A549 (cell line): Measurements from ENCODE around the gene MAZ. TPM values are rescaled to one million over a fixed set of nuclear protein-coding genes. Genes with fewer than 3 reads are reported as not detected.

ENCODE experiments used
- ATAC-seq, 2 experiments: fragments of 200-7000 bp in 1 of 2; fragments of >200 bp in 1 of 2; cut with Nextera tagmentation in 1 of 2; cut with Tn5 transposase in 1 of 2; 3 replicates each; pipeline versions ENCODE4 v1.8.0 to v1.9.1; 2018 to 2020; ENCODE audit warnings: mild to moderate bottlenecking in 1 of 2, moderate library complexity in 1 of 2
- CTCF ChIA-PET: fragments of 300-600 bp; sonication (Branson Sonifier 250); formaldehyde crosslinking; extraction: SDS; loops from one replicate; lab custom pipeline; 2021; ENCODE audit warnings: antibody characterized with exemption, inconsistent platforms; lab: Yijun Ruan, JAX
- POLR2A ChIA-PET: fragments of 350-600 bp; formaldehyde crosslinking; extraction: SDS; loops from one replicate; lab custom pipeline; 2021; ENCODE audit warnings: antibody characterized with exemption, inconsistent platforms; lab: Yijun Ruan, JAX
- DNase-seq, 2 experiments: peaks; one replicate each; pipeline versions ENCODE4 v3.0.0 to v3.0.0-alpha.2; 2011 to 2016; ENCODE audit warnings: low read depth in 1 of 2, low spot score in 1 of 2
- FAIRE-seq: peaks from 2 replicates; lab custom pipeline; 2011; peaks lifted over from hg19 to GRCh38; lab: Jason Lieb, UNC
- H3K27ac ChIP-seq, 2 experiments: fragments of >200 bp; sonication (Bioruptor Twin); formaldehyde crosslinking; 3 replicates each; pipeline ENCODE4 v1.5.1; 2016 to 2017
- H3K4me1 ChIP-seq: fragments of >200 bp; sonication (Bioruptor Twin); formaldehyde crosslinking; 3 replicates; pipeline ENCODE4 v1.6.1; 2016
- H3K4me2 ChIP-seq: fragments of >200 bp; sonication (Bioruptor Twin); formaldehyde crosslinking; 3 replicates; pipeline ENCODE4 v1.6.1; 2016
- H3K4me3 ChIP-seq: fragments of >200 bp; sonication (Bioruptor Twin); formaldehyde crosslinking; 3 replicates; pipeline ENCODE4 v1.5.1; 2016
- H3K9me3 ChIP-seq: fragments of >200 bp; sonication (Bioruptor Twin); formaldehyde crosslinking; 3 replicates; pipeline ENCODE4 v1.6.1; 2016
- CBX8 ChIP-seq: fragments of 200-600 bp; sonication (generic); IDR thresholded peaks from 2 replicates; pipeline ENCODE4 v1.6.1; 2016
- CEBPB ChIP-seq, 2 experiments: fragments of >200 bp in 1 of 2; sonication (Bioruptor Twin) in 1 of 2; formaldehyde crosslinking in 1 of 2; IDR thresholded peaks; 2 replicates each; pipeline ENCODE4 v1.6.1; 2012 to 2016
- E2F6 ChIP-seq: IDR thresholded peaks from 2 replicates; pipeline ENCODE4 v1.6.1; 2012; ENCODE audit warnings: low read depth, borderline replicate concordance
- EHMT2 ChIP-seq: fragments of 200-600 bp; sonication (generic); IDR thresholded peaks from 2 replicates; pipeline ENCODE4 v1.6.1; 2016; ENCODE audit warnings: antibody characterized with exemption, low read depth, mild to moderate bottlenecking, moderate library complexity
- EP300 ChIP-seq, 2 experiments: fragments of >200 bp; sonication (Bioruptor Twin); formaldehyde crosslinking; IDR thresholded peaks; 2 replicates in 1 of 2; 3 replicates in 1 of 2; pipeline ENCODE4 v1.6.1; 2016 to 2017
- FOXS1 ChIP-seq: fragments of 250-450 bp; sonication (Bioruptor Pico); IDR thresholded peaks from 2 replicates; pipeline ENCODE4 v1.5.0; 2020; ENCODE audit warnings: mild to moderate bottlenecking, moderate library complexity
- HDAC2 ChIP-seq: fragments of 200-600 bp; sonication (generic); IDR thresholded peaks from 2 replicates; pipeline ENCODE4 v1.6.1; 2016
- HEYL ChIP-seq: fragments of 250-450 bp; sonication (Bioruptor Pico); IDR thresholded peaks from 2 replicates; pipeline ENCODE4 v1.8.0; 2021; ENCODE audit warnings: mild to moderate bottlenecking, moderate library complexity
- HOXB13 ChIP-seq: fragments of 250-450 bp; sonication (Bioruptor Pico); IDR thresholded peaks from 2 replicates; pipeline ENCODE4 v1.5.0; 2020; ENCODE audit warnings: low read depth, mild to moderate bottlenecking, moderate library complexity
- HOXB5 ChIP-seq: fragments of 250-450 bp; sonication (Bioruptor Pico); IDR thresholded peaks from 2 replicates; pipeline ENCODE4 v1.5.0; 2020; ENCODE audit warnings: mild to moderate bottlenecking, moderate library complexity
- KDM5A ChIP-seq: fragments of 200-600 bp; sonication (generic); IDR thresholded peaks from 2 replicates; pipeline ENCODE4 v1.6.1; 2016; ENCODE audit warnings: antibody characterized with exemption, mild to moderate bottlenecking
- MAFK ChIP-seq: fragments of 450-650 bp; IDR thresholded peaks from 2 replicates; pipeline ENCODE4 v1.6.1; 2014; ENCODE audit not compliant: partially characterized antibody
- MAZ ChIP-seq: fragments of 150-350 bp; IDR thresholded peaks from 2 replicates; pipeline ENCODE4 v1.6.1; 2014; ENCODE audit warnings: antibody characterized with exemption, low read depth, low read length, borderline replicate concordance
- RARB ChIP-seq: fragments of 250-450 bp; sonication (Bioruptor Pico); IDR thresholded peaks from 2 replicates; pipeline ENCODE4 v1.8.0; 2021; ENCODE audit warnings: mild to moderate bottlenecking, moderate library complexity
- REST ChIP-seq: fragments of 200-600 bp; sonication (generic); IDR thresholded peaks from 2 replicates; pipeline ENCODE4 v1.6.1; 2016; ENCODE audit warnings: antibody characterized with exemption, mild to moderate bottlenecking, moderate library complexity
- SMC3 ChIP-seq: fragments of >200 bp; sonication (Bioruptor Twin); formaldehyde crosslinking; IDR thresholded peaks from 3 replicates; pipeline ENCODE4 v1.6.1; 2018; ENCODE audit warnings: inconsistent platforms
- SREBF2 ChIP-seq: fragments of 450-650 bp; IDR thresholded peaks from 2 replicates; pipeline ENCODE4 v1.6.1; 2014; ENCODE audit warnings: mild to moderate bottlenecking, moderate library complexity
- TP53 ChIP-seq: fragments of 250-450 bp; sonication (Bioruptor Pico); IDR thresholded peaks from 2 replicates; pipeline ENCODE4 v1.5.0; 2021; ENCODE audit warnings: mild to moderate bottlenecking, moderate library complexity
- ZC3H11A ChIP-seq: fragments of 450-650 bp; IDR thresholded peaks from 2 replicates; pipeline ENCODE4 v1.6.1; 2014; ENCODE audit warnings: antibody characterized with exemption, mild to moderate bottlenecking
- ZNF302 ChIP-seq: fragments of 250-450 bp; sonication (Bioruptor Pico); IDR thresholded peaks from 2 replicates; pipeline ENCODE4 v1.9.0; 2021; ENCODE audit warnings: inconsistent platforms, mild to moderate bottlenecking, moderate library complexity
- WGBS: methylation state at CpG from one replicate; pipeline ENCODE4 v1.1.6; 2017; ENCODE audit errors: missing lambda C conversion rate; 5-methylcytosine and 5-hydroxymethylcytosine counted together
- polyA plus RNA-seq, 4 experiments: library from polyadenylated mRNA; depleted of rRNA in 3 of 4; stranded (reverse); fragments of >200 nt; fragmentation: RNase III in 1 of 4; extraction: RNeasy Plus Mini Kit Qiagen cat#74134 plus additional on column Dnase treatment in 1 of 4; gene quantifications; 2 replicates in 3 of 4; 3 replicates in 1 of 4; pipeline ENCODE4 v1.2.3, GENCODE V29; 2011 to 2017

MAZ gene
- polyA plus RNA-seq, 2 of the 4 experiments (the other 2 are of a cell fraction), result 79.6 to 231 TPM

- ChIA-PET CTCF (interaction anchor here (0.8 to 26.2 kb wide), 3 partner anchors 11 to 40 kb away, joined by 3 to 568 read pairs (median 53); partner anchors contain the start of genes MAZ, MVP, PAGR1 and PRRT2), POLR2A (no interaction called here)
- H3K4me3 ChIP-seq, result no peak overlapping the region
- no peaks in the 10 kb centered on the region for H3K9me3 ChIP-seq
- no peak overlapping the region for H3K4me2 ChIP-seq
- no peak for DNase-seq
- 89% methylated on average over 5 of the region's 5 CpGs for whole genome bisulfite sequencing
- no peak for FAIRE-seq
- peaks cover 16% of the 10 kb centered on the region for H3K4me1 ChIP-seq
- no peak for ATAC-seq
- H3K27ac ChIP-seq, result no peak overlapping the region
- no peak for TF ChIP-seq MAZ
- no peak for TF ChIP-seq FOXS1
These were observed 31.5 kb downstream of the MAZ start for GRCh38 chr16:29837841-29838240.

GRCh38 chr16:29839822-29840221 is 33.5 kb downstream of the MAZ start:
- FAIRE-seq, result no peak
- POLR2A ChIA-PET, result interaction anchor here (0.7 kb wide), 1 partner anchor 14 kb away, joined by 6 read pairs; no protein-coding TSS in a partner anchor

GRCh38 chr16:29840240-29840639 is 33.9 kb downstream of the MAZ start:
- no peak for TF ChIP-seq EP300 (IDR thresholded peaks at IDR 0.05)
- TF ChIP-seq HOXB13 (CRISPR knock-in tag), result no peak
- TF ChIP-seq SREBF2, result no peak
- no peak for TF ChIP-seq ZNF302 (CRISPR knock-in tag)
- TF ChIP-seq SMC3, result no peak
- TF ChIP-seq EHMT2, result no peak
- no peak for TF ChIP-seq HDAC2
- TF ChIP-seq TP53 (CRISPR knock-in tag), result no peak
- no peak for TF ChIP-seq RARB (CRISPR knock-in tag)
- no peak for TF ChIP-seq CBX8
- no peak for TF ChIP-seq ZC3H11A
- no peak for TF ChIP-seq CEBPB (IDR thresholded peaks at IDR 0.05)
- 94% methylated on average over 9 of the region's 10 CpGs for WGBS
- Histone ChIP-seq H3K4me1 (peaks cover 8% of the 10 kb centered on the region), H3K9me3 (no peaks in the 10 kb centered on the region), H3K4me2 (no peak overlapping the region), H3K27ac (no peak overlapping the region), H3K4me3 (no peak overlapping the region)
- FAIRE-seq (no peak), DNase-seq (no peak), ATAC-seq (no peak)
- CTCF ChIA-PET, result interaction anchor here (1.1 to 26.2 kb wide), 3 partner anchors 8 to 165 kb away, joined by 3 to 568 read pairs (median 53); partner anchors contain the start of genes MAZ, MVP, PAGR1 and PRRT2
- POLR2A ChIA-PET, result interaction anchor here (0.7 kb wide), 1 partner anchor 15 kb away, joined by 6 read pairs; no protein-coding TSS in a partner anchor

More at GRCh38 chr16:29839822-29840221, 33.5 kb downstream of the MAZ start:
- H3K27ac ChIP-seq, result no peak overlapping the region
- H3K4me3 ChIP-seq, result no peak overlapping the region
- ATAC-seq (no peak), DNase-seq (no peak)
- CTCF ChIA-PET, result interaction anchor here (7.6 to 26.2 kb wide), 2 partner anchors 9 to 22 kb away, joined by 53 to 568 read pairs; partner anchors contain the start of genes MAZ, MVP, PAGR1 and PRRT2
- H3K9me3 ChIP-seq, result no peaks in the 10 kb centered on the region
- TF ChIP-seq KDM5A (no peak), REST (no peak), HOXB5 (no peak), E2F6 (no peak), HEYL (no peak), MAFK (no peak)
- H3K4me2 ChIP-seq, result no peak overlapping the region
- WGBS, result 96% methylated on average over 6 of the region's 6 CpGs
- peaks cover 12% of the 10 kb centered on the region for H3K4me1 ChIP-seq
